OCI-LY1 (cell line): ENCODE data around the gene CIDEA.

Source experiments
- CTCF ChIP-seq: fragments of 200-600 bp; sonication (generic), shearing (Covaris generic); IDR thresholded peaks from 2 replicates; pipeline ENCODE4 v1.5.1; 2017; ENCODE audit warnings: mild to moderate bottlenecking, antibody characterized with exemption, low read length, moderate library complexity, mixed read lengths
- EZH2 ChIP-seq: fragments of 200-600 bp; sonication (generic), shearing (Covaris generic); IDR thresholded peaks from 2 replicates; pipeline ENCODE4 v1.8.0; 2017; ENCODE audit warnings: borderline replicate concordance, mixed run types, mild to moderate bottlenecking, antibody characterized with exemption, low read length, moderate library complexity, mixed read lengths

- TF ChIP-seq CTCF (no peak), EZH2 (no peak)
Measured at GRCh38 chr18:12253663-12254135, 462 bp upstream of the CIDEA start.
